Stimulated activated CD8-positive, alpha-beta memory T cell treated with anti-CD3 and anti-CD28 coated beads, Interleukin-12 subunit alpha, Interleukin-12 subunit beta, amount 100 ng/mL, for 24 hours (primary cell): ENCODE measurements around the gene DLG2.

Source experiments
- DNase-seq: peaks from one replicate; pipeline ENCODE4 v3.0.0-alpha.2; 2020; ENCODE audit errors: extremely low read depth

DLG2 gene

GRCh38 chr11:83927422-83927821 is 1699.7 kb downstream of the DLG2 start:
- DNase-seq, result no peak

GRCh38 chr11:83924795-83925542 is 1702.2 kb downstream of the DLG2 start:
- DNase-seq, result no peak

- DNase-seq, result no peak
Measured at GRCh38 chr11:83923961-83924360, 1703.2 kb downstream of the DLG2 start.

GRCh38 chr11:83922953-83923352 is 1704.2 kb downstream of the DLG2 start:
- DNase-seq, result no peak

- DNase-seq, result no peak
Measured at GRCh38 chr11:83922318-83922717, 1704.8 kb downstream of the DLG2 start.

- no peak for DNase-seq
Measured at GRCh38 chr11:83921447-83922192, 1705.5 kb downstream of the DLG2 start.

- DNase-seq, result no peak
Measured at GRCh38 chr11:83918476-83918875, 1708.7 kb downstream of the DLG2 start.

GRCh38 chr11:83914995-83915394 is 1712.1 kb downstream of the DLG2 start:
- no peak for DNase-seq

- no peak for DNase-seq
Measured at GRCh38 chr11:83909579-83910534, 1717.3 kb downstream of the DLG2 start.

- no peak for DNase-seq
Measured at GRCh38 chr11:83908298-83908856, 1718.8 kb downstream of the DLG2 start.

- DNase-seq, result no peak
Measured at GRCh38 chr11:83895516-83895915, 1731.6 kb downstream of the DLG2 start.

- no peak for DNase-seq
Measured at GRCh38 chr11:83881428-83881827, 1745.7 kb downstream of the DLG2 start.

- no peak for DNase-seq
Measured at GRCh38 chr11:83871054-83871453, 1756.1 kb downstream of the DLG2 start.

GRCh38 chr11:83866655-83867054 is 1760.5 kb downstream of the DLG2 start:
- DNase-seq, result no peak

- DNase-seq, result no peak
Measured at GRCh38 chr11:83865636-83866461, 1761.3 kb downstream of the DLG2 start.

GRCh38 chr11:83864412-83865057 is 1762.6 kb downstream of the DLG2 start:
- DNase-seq, result no peak

GRCh38 chr11:83863272-83863671 is 1763.9 kb downstream of the DLG2 start:
- DNase-seq, result no peak

GRCh38 chr11:83862691-83863090 is 1764.5 kb downstream of the DLG2 start:
- DNase-seq, result no peak

- DNase-seq, result no peak
Measured at GRCh38 chr11:83862033-83862432, 1765.1 kb downstream of the DLG2 start.

GRCh38 chr11:83858694-83859093 is 1768.5 kb downstream of the DLG2 start:
- DNase-seq, result no peak
